Stimulated activated CD8-positive, alpha-beta memory T cell treated with anti-CD3 and anti-CD28 coated beads, Interleukin-7, amount 100 ng/mL, for 48 hours (primary cell): Measurements from ENCODE around the gene SESN1.

Experiments used
- DNase-seq, 2 donors: peaks; one replicate each; pipeline ENCODE4 v3.0.0-alpha.2; 2020; ENCODE audit warnings: low read depth in 1 of 2; ENCODE audit errors: extremely low read depth in 1 of 2

Gene SESN1

DNA sequence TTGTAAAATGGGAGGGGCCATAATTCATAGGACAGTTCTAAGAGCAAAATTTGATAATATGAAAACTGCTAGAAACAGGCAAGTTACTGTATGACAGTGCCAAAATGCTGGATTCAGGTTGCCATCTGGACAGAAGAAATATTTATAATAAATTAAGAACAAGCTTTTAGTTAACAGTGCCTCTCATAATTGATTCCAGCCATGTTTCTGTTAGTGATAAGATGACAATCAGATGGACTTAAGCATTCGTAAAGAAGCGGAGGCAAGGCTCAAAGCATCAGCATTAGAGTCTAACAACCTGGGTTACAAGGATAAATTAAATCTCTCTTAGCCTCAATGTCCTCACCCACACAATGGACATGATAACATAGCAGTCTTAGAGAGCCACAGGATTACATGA lies 61.0 kb downstream of the SESN1 start:
- DNase-seq, result no peak

DNA sequence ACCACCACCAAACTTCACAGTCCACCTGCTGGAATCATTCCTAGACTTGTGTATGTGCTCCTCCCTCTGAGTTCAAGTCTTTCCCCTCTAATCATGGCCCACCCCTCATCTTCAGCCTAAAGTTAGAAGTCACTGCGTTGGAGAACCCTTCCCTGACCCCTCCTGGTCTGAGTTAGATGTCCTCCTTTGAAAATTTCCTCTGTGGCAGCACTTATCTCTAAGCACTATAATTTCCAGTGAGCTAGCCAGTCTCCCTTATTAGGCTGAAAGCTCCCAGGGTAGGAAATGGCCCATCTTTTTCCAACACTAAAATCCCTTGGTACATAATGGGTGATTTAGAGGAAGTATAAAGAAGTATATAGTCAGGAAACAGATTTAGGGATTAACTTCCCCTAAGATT lies 63.2 kb downstream of the SESN1 start:
- DNase-seq, result no peak

- no peak for DNase-seq
These were observed 65.3 kb downstream of the SESN1 start for GRCh38 chr6:109029313-109029712.

DNA sequence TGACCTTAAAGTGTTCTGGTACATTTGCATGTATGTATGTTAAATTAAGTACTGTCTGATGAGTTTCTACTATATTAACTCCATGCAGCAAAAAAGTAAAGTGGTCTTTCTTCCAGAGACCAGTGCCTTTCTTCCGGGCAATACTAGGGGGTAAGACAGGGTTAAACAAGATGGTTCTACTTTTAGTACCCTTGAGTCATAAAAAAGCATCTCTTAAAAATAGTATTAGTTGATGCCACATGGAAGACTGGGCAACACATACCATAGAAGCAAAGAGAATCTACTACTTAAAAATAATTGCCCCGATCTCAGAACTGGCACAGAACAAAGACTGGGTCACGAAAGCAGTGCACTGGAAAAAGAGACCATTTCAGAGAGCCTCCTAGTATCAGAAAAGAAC lies 66.2 kb downstream of the SESN1 start:
- DNase-seq, result no peak

DNA sequence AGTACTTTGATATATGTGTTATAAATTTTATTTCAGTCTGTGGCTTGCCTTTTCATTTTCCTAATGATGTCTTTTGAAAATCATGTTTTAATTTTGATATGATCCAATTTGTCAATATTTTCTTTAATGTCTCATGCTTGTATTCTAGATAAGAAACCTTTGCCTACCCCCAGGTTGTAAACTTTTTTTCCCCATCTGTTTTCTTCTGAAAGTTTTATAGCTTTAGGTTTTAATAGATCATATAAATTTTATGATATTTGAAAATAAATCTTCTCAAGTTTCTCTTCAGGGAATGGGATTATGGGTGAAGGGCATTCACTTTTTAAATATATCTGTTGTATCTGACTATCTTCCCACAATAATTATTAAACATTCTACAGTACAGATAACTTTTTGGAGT lies 66.7 kb downstream of the SESN1 start:
- no peak for DNase-seq

DNA sequence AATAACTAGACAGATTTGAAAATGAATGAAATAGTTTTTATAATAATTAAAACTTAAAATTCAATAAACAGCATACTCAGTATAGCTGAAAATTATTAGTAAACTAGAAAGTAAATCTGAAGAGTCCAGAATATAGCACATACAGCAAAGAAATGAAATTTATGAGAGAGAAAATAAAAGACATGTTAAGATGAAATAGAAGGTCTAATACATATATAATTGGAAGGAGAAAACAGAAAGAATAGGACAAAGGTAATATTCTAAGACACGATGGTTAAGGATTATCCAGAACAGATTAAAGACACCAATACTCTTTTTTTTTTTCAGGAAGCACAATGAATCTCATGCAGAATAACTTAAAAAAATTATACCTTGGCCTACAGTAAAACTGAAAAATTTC lies 69.0 kb downstream of the SESN1 start:
- no peak for DNase-seq

DNA sequence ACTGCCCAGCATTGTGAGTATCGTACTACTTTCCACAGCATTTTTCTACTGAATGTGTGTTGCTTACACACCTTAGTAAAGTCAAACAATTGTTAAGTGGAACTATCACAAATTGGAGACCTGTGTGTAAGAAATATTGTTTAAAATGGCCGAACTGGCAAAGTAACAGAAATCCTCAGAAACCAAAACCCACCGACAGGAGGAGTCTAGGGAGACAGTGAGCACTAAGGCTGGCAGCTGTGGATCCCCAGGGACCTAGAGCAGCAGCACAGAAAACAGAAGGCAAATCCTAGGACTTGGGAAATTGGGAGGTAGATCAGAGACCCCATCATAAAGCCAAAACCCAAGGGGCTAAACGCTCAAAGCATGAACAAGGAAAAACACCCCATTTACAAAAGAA lies 69.9 kb downstream of the SESN1 start:
- DNase-seq, result no peak

- DNase-seq, result no peak
These were observed 70.3 kb downstream of the SESN1 start for GRCh38 chr6:109024368-109024767.

DNA sequence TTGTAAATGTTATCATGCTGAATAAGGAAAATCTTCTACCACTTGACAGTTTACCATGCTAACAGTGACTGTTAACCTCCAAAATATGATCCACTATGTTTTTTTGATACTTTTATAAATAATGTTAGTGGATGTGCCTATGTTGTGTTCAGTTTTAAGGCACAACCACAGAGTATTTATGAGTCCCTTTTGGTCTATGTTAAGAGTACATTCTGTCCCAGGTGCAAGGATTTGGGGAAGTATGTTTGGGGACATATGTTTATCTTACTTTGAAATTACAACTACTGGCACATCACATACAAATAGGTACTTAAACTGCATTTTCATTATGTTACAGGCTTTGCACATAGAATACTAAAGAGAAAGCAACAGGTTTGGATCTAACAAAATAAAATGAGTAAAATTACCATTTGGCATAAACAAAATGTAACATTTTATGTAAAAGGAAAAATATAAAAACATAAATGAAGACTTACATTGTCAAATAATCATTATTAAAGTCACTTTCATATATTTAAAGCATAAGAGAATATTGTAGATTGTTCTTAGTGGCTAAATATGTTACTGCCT lies 71.2 kb downstream of the SESN1 start:
- DNase-seq, result no peak

DNA sequence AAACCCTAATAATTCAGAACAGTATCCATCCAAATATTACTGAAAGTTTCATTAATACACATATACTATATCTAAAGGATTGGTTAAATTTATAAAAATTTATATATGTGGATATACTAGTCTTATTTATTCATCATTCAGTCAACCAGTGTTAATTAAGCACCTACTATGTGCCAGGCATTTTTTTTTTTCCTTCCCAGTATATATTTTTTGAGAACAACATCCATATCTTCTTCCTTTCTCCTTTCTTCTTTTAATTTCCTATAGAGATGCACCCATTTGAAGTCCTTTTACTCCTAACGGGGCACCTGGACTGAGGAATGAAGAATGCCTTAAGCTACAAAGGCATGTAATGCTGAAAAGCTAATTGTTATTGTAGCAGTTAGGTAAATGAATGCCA lies 72.8 kb downstream of the SESN1 start:
- no peak for DNase-seq

- DNase-seq, result no peak
These were observed 74.7 kb downstream of the SESN1 start for GRCh38 chr6:109019911-109020310.

GRCh38 chr6:109015176-109015575 lies 79.5 kb downstream of the SESN1 start:
- no peak for DNase-seq

GRCh38 chr6:109014606-109015005 lies 80.0 kb downstream of the SESN1 start:
- no peak for DNase-seq

- DNase-seq, result no peak
These were observed 80.9 kb downstream of the SESN1 start for GRCh38 chr6:109013656-109014305.

DNA sequence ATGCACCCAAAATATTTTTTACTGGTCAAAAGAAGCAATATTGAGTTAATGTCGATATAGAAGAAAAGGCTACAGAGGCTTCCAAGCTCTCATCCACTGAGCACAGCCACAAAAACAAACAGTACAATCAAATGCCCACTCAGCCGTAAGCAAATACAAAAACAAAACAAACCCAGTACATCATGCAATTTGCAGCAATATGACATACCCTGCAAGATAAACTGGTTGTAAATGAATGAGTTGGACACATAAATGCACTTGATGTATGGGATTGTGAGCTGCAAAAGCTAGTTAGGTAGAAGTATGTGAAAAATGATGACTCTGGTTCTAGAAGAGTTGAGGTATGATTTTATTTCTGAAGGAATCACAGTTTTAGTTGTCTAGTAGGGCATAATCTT lies 83.9 kb downstream of the SESN1 start:
- no peak for DNase-seq

- no peak for DNase-seq
These were observed 84.5 kb downstream of the SESN1 start for GRCh38 chr6:109009962-109010704.

DNA sequence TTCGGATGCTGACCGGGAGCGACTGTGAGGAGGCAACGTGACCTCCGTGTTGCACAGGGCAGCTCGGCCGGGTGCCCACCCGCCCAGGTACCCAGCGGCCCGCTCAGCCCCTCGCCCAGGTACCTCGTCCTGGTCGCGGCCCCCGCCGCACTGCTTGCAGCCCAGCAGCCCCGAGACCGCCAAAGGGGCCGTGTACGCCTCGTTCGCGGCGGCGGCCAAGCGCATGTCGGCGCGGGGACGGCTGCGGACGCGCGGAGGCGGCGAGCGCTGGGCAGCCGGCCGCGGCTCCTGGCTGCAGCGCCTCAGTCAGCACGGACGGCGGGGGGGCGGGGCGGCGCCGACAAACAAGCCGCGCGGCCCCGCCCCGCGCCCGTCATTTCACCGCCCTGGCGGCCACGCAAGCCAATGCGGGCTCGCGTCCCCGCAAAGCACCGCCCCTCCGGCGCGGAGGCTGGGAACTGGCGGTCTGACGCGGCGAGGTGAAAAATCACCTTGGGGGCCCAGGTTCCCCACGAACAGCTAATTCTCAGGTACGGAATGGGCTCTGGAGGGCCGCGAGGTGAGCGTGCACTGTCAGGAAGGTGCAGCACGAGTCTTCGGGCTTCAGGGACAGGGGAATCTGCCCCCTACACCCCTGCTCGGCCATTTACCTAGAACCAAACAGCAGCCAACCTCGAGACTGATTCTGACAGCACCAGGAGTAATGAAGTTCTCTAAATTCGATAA lies 85.2 kb downstream of the SESN1 start:
- DNase-seq, result peak; percentile 80 to 82

GRCh38 chr6:109008537-109009235 lies 86.0 kb downstream of the SESN1 start:
- DNase-seq, result no peak

DNA sequence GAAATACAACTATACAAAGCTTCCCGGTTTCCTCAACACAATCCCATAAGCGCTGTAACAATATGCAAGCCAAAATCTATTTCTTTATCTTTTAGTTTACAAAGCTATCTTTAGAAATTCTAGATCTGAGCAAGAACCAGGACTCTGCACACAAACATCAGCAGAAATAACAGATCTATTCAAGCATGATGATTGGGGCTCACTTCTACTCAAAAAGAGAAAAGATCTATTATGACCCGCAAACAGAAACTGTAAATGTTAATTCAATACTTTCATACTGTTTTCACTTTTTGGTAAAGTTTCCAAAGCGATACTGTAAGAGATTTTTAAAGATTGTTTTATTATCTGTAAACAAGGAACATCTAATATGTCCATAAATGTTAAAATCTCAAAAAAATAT lies 86.6 kb downstream of the SESN1 start:
- DNase-seq, result no peak

- no peak for DNase-seq
These were observed 87.1 kb downstream of the SESN1 start for GRCh38 chr6:109007521-109007920.

DNA sequence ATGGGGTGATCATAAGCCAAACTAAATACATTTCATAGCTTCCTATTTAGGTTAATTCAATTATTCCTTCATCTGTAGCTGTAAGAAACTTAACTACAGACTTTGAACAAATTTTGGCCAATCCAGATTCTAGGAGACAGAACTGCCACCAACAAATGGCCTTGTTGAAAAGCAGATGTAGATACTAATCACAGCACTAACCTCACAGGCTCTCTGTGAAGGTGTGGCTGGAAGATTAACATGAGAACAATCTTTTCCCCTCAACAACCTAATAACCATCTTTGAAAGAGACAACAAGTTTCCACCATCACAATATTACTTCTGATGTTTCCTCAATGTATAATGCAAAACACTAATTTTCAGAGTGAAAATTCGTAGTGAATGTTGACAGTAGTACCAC lies 87.8 kb downstream of the SESN1 start:
- DNase-seq, result no peak
